ENCODE data around the gene GPR142.

GPR142 gene

GRCh38 chr17:74367206-74367605 is at the start of gene GPR142:
Gene GPR142, plus strand, starts transcription at chr17:74367506. Its CDS starts 2,035 bp downstream, at chr17:74369541.
- DNase-seq (ENCODE audit: low spot score), result no peak

- DNase-seq (ENCODE audit: low spot score), result no peak
These were observed 48.9 kb upstream of the GPR142 start for GRCh38 chr17:74318391-74318790.

- DNase-seq (ENCODE audit: low spot score), result no peak
These were observed 42.8 kb upstream of the GPR142 start for GRCh38 chr17:74324521-74324920.

GRCh38 chr17:74325376-74325742 is 41.9 kb upstream of the GPR142 start:
- peak; percentile 13 for DNase-seq (ENCODE audit: low spot score)

GRCh38 chr17:74325743-74326379 is 41.4 kb upstream of the GPR142 start, which contains the start of gene KIF19:
Gene KIF19, plus strand, starts transcription at chr17:74326226. Its CDS starts 124 bp downstream, at chr17:74326350.
- DNase-seq (ENCODE audit: low spot score), result no peak

GRCh38 chr17:74326506-74326905 is 40.8 kb upstream of the GPR142 start:
- DNase-seq (ENCODE audit: low spot score), result no peak

GRCh38 chr17:74328487-74328886 is 38.8 kb upstream of the GPR142 start:
- no peak for DNase-seq (ENCODE audit: low spot score)

- DNase-seq (ENCODE audit: low spot score), result no peak
These were observed 37.9 kb upstream of the GPR142 start for GRCh38 chr17:74329378-74329777.

GRCh38 chr17:74330446-74330845 is 36.9 kb upstream of the GPR142 start:
- no peak for DNase-seq (ENCODE audit: low spot score)

- no peak for DNase-seq (ENCODE audit: low spot score)
These were observed 35.2 kb upstream of the GPR142 start for GRCh38 chr17:74332017-74332650.

GRCh38 chr17:74332763-74333283 is 34.5 kb upstream of the GPR142 start:
- DNase-seq (ENCODE audit: low spot score), result no peak

GRCh38 chr17:74334393-74335039 is 32.8 kb upstream of the GPR142 start:
- DNase-seq (ENCODE audit: low spot score), result no peak

- DNase-seq (ENCODE audit: low spot score), result no peak
These were observed 31.7 kb upstream of the GPR142 start for GRCh38 chr17:74335529-74336062.

- no peak for DNase-seq (ENCODE audit: low spot score)
These were observed 31.0 kb upstream of the GPR142 start for GRCh38 chr17:74336307-74336706.

- no peak for DNase-seq (ENCODE audit: low spot score)
These were observed 29.3 kb upstream of the GPR142 start for GRCh38 chr17:74337834-74338500.

GRCh38 chr17:74339537-74340195 is 27.6 kb upstream of the GPR142 start:
- DNase-seq (ENCODE audit: low spot score), result no peak

GRCh38 chr17:74340470-74341023 is 26.8 kb upstream of the GPR142 start:
- DNase-seq (ENCODE audit: low spot score), result no peak

- DNase-seq (ENCODE audit: low spot score), result no peak
These were observed 25.1 kb upstream of the GPR142 start for GRCh38 chr17:74342224-74342623.

- no peak for DNase-seq (ENCODE audit: low spot score)
These were observed 24.2 kb upstream of the GPR142 start for GRCh38 chr17:74343121-74343520.

GRCh38 chr17:74343526-74344284 is 23.6 kb upstream of the GPR142 start:
- DNase-seq (ENCODE audit: low spot score), result no peak

- DNase-seq (ENCODE audit: low spot score), result no peak
These were observed 22.6 kb upstream of the GPR142 start for GRCh38 chr17:74344658-74345057.
